ENCODE results near the gene CD47. TPM values are rescaled to one million over a fixed set of nuclear protein-coding genes. Genes with fewer than 3 reads are reported as not detected.

CD47 gene
- total and polyA plus RNA-seq, 2 donors from 2014 or later: 61.7 to 104 TPM

DNA sequence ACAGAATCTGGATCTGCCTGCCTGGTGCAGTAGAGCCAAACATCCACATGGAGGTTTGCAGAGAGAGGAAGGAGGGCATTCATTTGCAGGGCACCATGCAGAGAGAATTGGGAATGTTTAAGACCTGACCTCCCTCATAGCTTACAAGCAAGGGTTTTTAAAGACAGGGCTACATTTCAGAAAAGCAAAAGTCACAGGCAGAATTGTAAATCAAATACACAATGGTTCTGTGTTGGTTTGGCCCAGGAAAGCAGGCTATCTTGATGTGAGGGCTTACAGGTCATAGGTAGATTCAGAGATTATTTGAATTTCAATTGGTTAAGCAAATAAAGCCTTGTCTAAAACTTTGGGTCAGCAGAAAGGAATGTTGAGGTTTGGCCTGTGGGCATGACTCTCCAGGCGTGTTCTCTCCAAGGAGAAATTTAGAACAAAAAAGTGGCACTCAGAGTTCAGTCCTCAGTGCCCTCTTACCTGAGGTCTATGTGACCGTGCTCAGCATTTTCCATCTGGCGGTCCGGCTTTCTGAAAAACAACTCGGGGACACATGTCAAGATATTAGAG is 91.5 kb downstream of the CD47 start:
- H3K27ac ChIP-seq (ENCODE audit: low read depth in 2 of 2, low read length in 2 of 2): no peak overlapping the region
- no peaks in the 10 kb centered on the region for H3K36me3 ChIP-seq (ENCODE audit: control insufficient read depth in 2 of 3, insufficient read depth in 3 of 3, low read length in 3 of 3)
- H3K27me3 ChIP-seq (ENCODE audit: control insufficient read depth, insufficient read depth, low read length): no peaks in the 10 kb centered on the region
- TF ChIP-seq, protein P1, sequence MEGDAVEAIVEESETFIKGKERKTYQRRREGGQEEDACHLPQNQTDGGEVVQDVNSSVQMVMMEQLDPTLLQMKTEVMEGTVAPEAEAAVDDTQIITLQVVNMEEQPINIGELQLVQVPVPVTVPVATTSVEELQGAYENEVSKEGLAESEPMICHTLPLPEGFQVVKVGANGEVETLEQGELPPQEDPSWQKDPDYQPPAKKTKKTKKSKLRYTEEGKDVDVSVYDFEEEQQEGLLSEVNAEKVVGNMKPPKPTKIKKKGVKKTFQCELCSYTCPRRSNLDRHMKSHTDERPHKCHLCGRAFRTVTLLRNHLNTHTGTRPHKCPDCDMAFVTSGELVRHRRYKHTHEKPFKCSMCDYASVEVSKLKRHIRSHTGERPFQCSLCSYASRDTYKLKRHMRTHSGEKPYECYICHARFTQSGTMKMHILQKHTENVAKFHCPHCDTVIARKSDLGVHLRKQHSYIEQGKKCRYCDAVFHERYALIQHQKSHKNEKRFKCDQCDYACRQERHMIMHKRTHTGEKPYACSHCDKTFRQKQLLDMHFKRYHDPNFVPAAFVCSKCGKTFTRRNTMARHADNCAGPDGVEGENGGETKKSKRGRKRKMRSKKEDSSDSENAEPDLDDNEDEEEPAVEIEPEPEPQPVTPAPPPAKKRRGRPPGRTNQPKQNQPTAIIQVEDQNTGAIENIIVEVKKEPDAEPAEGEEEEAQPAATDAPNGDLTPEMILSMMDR (IDR thresholded peaks at IDR 0.05; ENCODE audit: borderline replicate concordance, extremely low read depth, insufficient read depth): no peak
- FAIRE-seq: no peak
- H3K4me3 ChIP-seq (ENCODE audit: low read length in 3 of 3): no peak overlapping the region
- no peaks in the 10 kb centered on the region for H3K4me1 ChIP-seq (ENCODE audit: control insufficient read depth in 2 of 3, insufficient read depth in 2 of 3, low read depth in 1 of 3, low read length in 3 of 3)
- intact Hi-C loops (cut with DNase I): no loop called here
- peaks cover 0 to 4% (median 0%) of the 10 kb centered on the region in 3 donors for H3K9me3 ChIP-seq (ENCODE audit: control insufficient read depth in 2 of 3, insufficient read depth in 1 of 3, low read length in 3 of 3)
- DNase-seq: no peak
- no peak overlapping the region for H3K9ac ChIP-seq (ENCODE audit: low read length in 3 of 3)

DNA sequence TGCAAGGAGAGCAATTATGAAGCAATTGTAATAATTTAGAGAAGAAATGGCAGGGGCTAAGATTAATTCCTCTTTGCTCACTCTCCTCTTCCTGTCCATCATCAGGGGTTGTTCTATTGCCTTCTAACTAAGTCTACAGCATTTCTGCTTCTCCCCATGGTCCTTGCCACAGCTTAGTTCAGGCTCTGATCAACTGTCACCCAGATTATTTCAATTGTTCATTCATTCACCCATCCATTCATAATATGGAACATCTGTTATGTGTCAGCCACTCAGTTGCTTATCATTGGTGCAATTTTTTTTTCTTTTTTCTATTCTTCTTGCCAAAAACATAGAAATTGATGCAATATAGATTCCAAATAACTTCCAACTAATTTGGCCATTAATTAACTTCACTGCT is 93.2 kb downstream of the CD47 start:
- Histone ChIP-seq H3K27me3 (ENCODE audit: control insufficient read depth, insufficient read depth, low read length) (no peaks in the 10 kb centered on the region), H3K36me3 (ENCODE audit: control insufficient read depth in 2 of 3, insufficient read depth in 3 of 3, low read length in 3 of 3) (no peaks in the 10 kb centered on the region), H3K4me3 (ENCODE audit: low read length in 3 of 3) (no peak overlapping the region), H3K9me3 (ENCODE audit: control insufficient read depth in 2 of 3, insufficient read depth in 1 of 3, low read length in 3 of 3) (peaks cover 0 to 4% (median 0%) of the 10 kb centered on the region in 3 donors), H3K9ac (ENCODE audit: low read length in 3 of 3) (no peak overlapping the region), H3K4me1 (ENCODE audit: control insufficient read depth in 2 of 3, insufficient read depth in 2 of 3, low read depth in 1 of 3, low read length in 3 of 3) (no peaks in the 10 kb centered on the region), H3K27ac (ENCODE audit: low read depth in 2 of 2, low read length in 2 of 2) (no peak overlapping the region)
- DNase-seq: no peak
- TF ChIP-seq, protein P1 (IDR thresholded peaks at IDR 0.05; ENCODE audit: borderline replicate concordance, extremely low read depth, insufficient read depth): no peak
- FAIRE-seq: no peak
- intact Hi-C loops (cut with DNase I): no loop called here

DNA sequence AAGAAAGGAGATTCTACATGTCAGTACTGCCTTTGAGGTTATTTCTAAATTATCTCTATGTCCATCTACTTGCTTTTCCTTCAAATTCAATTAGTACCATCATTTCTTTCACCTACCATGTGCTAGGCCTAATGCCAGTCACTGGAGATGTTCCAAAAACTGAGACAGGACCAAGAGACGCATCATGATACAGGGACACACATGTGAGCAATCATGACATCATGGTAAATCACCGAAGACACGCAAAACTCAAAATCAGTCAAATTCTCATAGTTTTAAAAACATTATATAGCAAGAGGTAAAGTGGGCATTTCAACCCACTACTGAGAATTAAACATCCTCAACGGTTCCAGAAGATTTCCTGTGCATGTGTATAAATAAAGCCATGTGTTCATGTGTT is 95.0 kb downstream of the CD47 start:
- Histone ChIP-seq H3K27me3 (ENCODE audit: control insufficient read depth, insufficient read depth, low read length) (no peaks in the 10 kb centered on the region), H3K4me1 (ENCODE audit: control insufficient read depth in 2 of 3, insufficient read depth in 2 of 3, low read depth in 1 of 3, low read length in 3 of 3) (no peaks in the 10 kb centered on the region), H3K36me3 (ENCODE audit: control insufficient read depth in 2 of 3, insufficient read depth in 3 of 3, low read length in 3 of 3) (no peaks in the 10 kb centered on the region), H3K4me3 (ENCODE audit: low read length in 3 of 3) (no peak overlapping the region), H3K27ac (ENCODE audit: low read depth in 2 of 2, low read length in 2 of 2) (no peak overlapping the region), H3K9me3 (ENCODE audit: control insufficient read depth in 2 of 3, insufficient read depth in 1 of 3, low read length in 3 of 3) (no peaks in the 10 kb centered on the region), H3K9ac (ENCODE audit: low read length in 3 of 3) (no peak overlapping the region)
- no peak for DNase-seq
- TF ChIP-seq, protein P1 (IDR thresholded peaks at IDR 0.05; ENCODE audit: borderline replicate concordance, extremely low read depth, insufficient read depth): no peak
- FAIRE-seq: no peak
- intact Hi-C loops (cut with DNase I): no loop called here

All from kidney (tissue), 14 donors.